PFSK-1 (cell line): ENCODE results near the gene USP36.

Experiments
- POLR2AphosphoS5 ChIP-seq: IDR thresholded peaks from 2 replicates; pipeline ENCODE4 v1.6.1; 2012; ENCODE audit warnings: low read depth, mild to moderate bottlenecking, control low read depth, low read length, moderate library complexity
- TAF1 ChIP-seq: IDR thresholded peaks from 2 replicates; pipeline ENCODE4 v1.6.1; 2012; ENCODE audit warnings: low read length, control low read depth, borderline replicate concordance; ENCODE audit not compliant: insufficient read depth

- TF ChIP-seq TAF1 (no peak), POLR2AphosphoS5 (no peak)
These were observed 159 bp downstream of the USP36 start for GRCh38 chr17:78840530-78840779.
